Hepatocyte (in vitro differentiated cells): ENCODE results near the gene CCDC182. TPM values are rescaled to one million over a fixed set of nuclear protein-coding genes. Genes with fewer than 3 reads are reported as not detected.

Source experiments
- DNase-seq: peaks from one replicate; pipeline ENCODE4 v3.0.0-alpha.2; 2016; ENCODE audit warnings: low spot score
- H2AFZ ChIP-seq: fragments of 200-600 bp; sonication (generic); 2 replicates; pipeline ENCODE4 v1.6.0; 2016; ENCODE audit warnings: antibody characterized with exemption, mild to moderate bottlenecking
- H3K27ac ChIP-seq: fragments of 200-600 bp; sonication (generic); 2 replicates; pipeline ENCODE4 v1.5.1; 2016; ENCODE audit warnings: mild to moderate bottlenecking
- H3K27me3 ChIP-seq: fragments of 200-600 bp; sonication (generic); 2 replicates; pipeline ENCODE4 v1.6.1; 2016
- H3K36me3 ChIP-seq: fragments of 200-600 bp; sonication (generic); replicated peaks from 2 replicates; pipeline ENCODE4 v1.5.1; 2016; ENCODE audit warnings: low read depth; ENCODE audit not compliant: insufficient read depth
- H3K4me1 ChIP-seq: fragments of 200-600 bp; sonication (generic); 2 replicates; pipeline ENCODE4 v1.5.1; 2016; ENCODE audit warnings: mild to moderate bottlenecking, moderate library complexity; ENCODE audit not compliant: insufficient read depth
- H3K4me2 ChIP-seq: fragments of 200-600 bp; sonication (generic); 2 replicates; pipeline ENCODE4 v1.6.0; 2016
- H3K4me3 ChIP-seq: fragments of 200-600 bp; sonication (generic); 2 replicates; pipeline ENCODE4 v1.5.1; 2016; ENCODE audit warnings: mild to moderate bottlenecking
- H3K79me2 ChIP-seq: fragments of 200-600 bp; sonication (generic); 2 replicates; pipeline ENCODE4 v1.6.0; 2017; ENCODE audit warnings: mild to moderate bottlenecking
- H3K9me2 ChIP-seq: fragments of 200-600 bp; sonication (generic); replicated peaks from 2 replicates; pipeline ENCODE4 v1.6.0; 2017; ENCODE audit warnings: mild to moderate bottlenecking; ENCODE audit not compliant: insufficient read depth
- H3K9me3 ChIP-seq: fragments of 200-600 bp; sonication (generic); 2 replicates; pipeline ENCODE4 v1.5.1; 2016; ENCODE audit warnings: low read depth, mild to moderate bottlenecking
- H4K20me1 ChIP-seq: fragments of 200-600 bp; sonication (generic); 2 replicates; pipeline ENCODE4 v1.6.0; 2016; ENCODE audit warnings: mild to moderate bottlenecking; ENCODE audit not compliant: insufficient read depth, poor library complexity, severe bottlenecking
- EZH2 ChIP-seq: fragments of 200-600 bp; sonication (generic); IDR thresholded peaks from 2 replicates; pipeline ENCODE4 v1.6.1; 2016; ENCODE audit warnings: antibody characterized with exemption, mild to moderate bottlenecking, borderline replicate concordance
- EZH2phosphoT487 ChIP-seq: fragments of 200-600 bp; sonication (generic); IDR thresholded peaks from one replicate; pipeline ENCODE4 v1.6.1; 2018; ENCODE audit warnings: antibody characterized with exemption, mild to moderate bottlenecking, low read depth, moderate library complexity; ENCODE audit not compliant: unreplicated experiment, severe bottlenecking
- whole genome bisulfite sequencing: methylation state at CpG from one replicate; pipeline ENCODE4 v1.1.6; 2016; ENCODE audit warnings: low lambda C conversion rate; ENCODE audit errors: missing lambda C conversion rate; 5-methylcytosine and 5-hydroxymethylcytosine counted together
- polyA plus RNA-seq: library from polyadenylated mRNA; unstranded; fragments of >200 nt; fragmentation: Nextera tagmentation; extraction: Ambion mirVana; gene quantifications from 2 replicates; pipeline ENCODE4 v1.2.1, GENCODE V29; 2016
- small RNA-seq: library from RNA; depleted of rRNA; stranded (forward); fragments of <200 nt; gene quantifications from one replicate; pipeline ENCODE3, GENCODE V24; 2014
- total RNA-seq: library from RNA; depleted of rRNA; stranded (reverse); fragments of >200 nt; gene quantifications from 2 replicates; pipeline ENCODE4 v1.2.3, GENCODE V29; 2014
- TF ChIP-seq, protein P1 (sequence below): fragments of 200-600 bp; sonication (generic); IDR thresholded peaks from 2 replicates; pipeline ENCODE4 v1.5.1; 2016; ENCODE audit warnings: antibody characterized with exemption, mild to moderate bottlenecking; ENCODE audit not compliant: poor library complexity

CCDC182 gene
- total and polyA plus RNA-seq, 2 experiments from 2014 or later: not detected

DNA sequence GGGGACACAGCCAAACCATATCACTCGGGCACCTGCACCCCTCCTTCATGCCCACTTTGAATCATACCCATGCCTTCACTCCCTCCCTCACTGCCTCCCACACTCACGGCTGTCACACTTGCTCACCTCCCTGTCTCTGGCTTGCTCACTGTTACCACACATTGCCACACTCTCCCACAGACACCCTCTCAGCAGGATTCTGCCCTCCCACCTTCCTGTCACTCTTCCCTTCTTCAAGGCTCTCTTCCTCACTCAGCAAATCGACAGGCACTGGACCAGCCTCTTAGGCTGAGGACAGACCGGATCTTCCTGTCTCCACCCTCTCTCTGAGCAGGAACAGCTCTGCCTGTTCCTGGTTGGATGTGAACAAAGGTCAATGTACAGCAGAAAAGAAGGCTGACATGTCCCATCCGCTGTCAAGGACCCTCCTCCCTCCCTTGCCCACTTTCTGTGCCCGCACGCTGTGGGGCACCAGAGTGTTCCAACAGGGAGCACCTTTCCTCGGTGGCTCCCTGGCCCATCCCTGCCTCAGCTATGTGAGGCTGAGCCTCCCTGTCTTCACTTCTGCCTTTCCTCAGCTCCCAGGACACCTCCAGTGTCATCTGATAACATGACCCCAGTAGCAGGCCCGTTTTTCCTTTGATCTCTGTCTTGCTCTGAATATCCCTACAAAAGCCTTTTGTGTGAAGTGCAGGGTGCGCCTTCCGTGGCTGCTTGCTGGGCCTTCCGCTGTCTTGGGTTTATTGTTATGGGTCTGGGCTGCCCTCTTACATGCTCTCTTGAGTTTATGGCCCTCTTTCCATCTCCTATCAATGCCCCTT is 47.0 kb downstream of the CCDC182 start:
- Histone ChIP-seq H3K9me2 (no peaks in the 10 kb centered on the region), H3K27ac (no peak overlapping the region), H2AFZ (no peak overlapping the region), H3K27me3 (no peaks in the 10 kb centered on the region), H3K79me2 (no peaks in the 10 kb centered on the region), H3K9me3 (no peaks in the 10 kb centered on the region), H3K4me2 (no peak overlapping the region), H3K4me3 (no peak overlapping the region), H3K36me3 (no peaks in the 10 kb centered on the region), H3K4me1 (no peaks in the 10 kb centered on the region), H4K20me1 (no peaks in the 10 kb centered on the region)
- TF ChIP-seq, protein P1, sequence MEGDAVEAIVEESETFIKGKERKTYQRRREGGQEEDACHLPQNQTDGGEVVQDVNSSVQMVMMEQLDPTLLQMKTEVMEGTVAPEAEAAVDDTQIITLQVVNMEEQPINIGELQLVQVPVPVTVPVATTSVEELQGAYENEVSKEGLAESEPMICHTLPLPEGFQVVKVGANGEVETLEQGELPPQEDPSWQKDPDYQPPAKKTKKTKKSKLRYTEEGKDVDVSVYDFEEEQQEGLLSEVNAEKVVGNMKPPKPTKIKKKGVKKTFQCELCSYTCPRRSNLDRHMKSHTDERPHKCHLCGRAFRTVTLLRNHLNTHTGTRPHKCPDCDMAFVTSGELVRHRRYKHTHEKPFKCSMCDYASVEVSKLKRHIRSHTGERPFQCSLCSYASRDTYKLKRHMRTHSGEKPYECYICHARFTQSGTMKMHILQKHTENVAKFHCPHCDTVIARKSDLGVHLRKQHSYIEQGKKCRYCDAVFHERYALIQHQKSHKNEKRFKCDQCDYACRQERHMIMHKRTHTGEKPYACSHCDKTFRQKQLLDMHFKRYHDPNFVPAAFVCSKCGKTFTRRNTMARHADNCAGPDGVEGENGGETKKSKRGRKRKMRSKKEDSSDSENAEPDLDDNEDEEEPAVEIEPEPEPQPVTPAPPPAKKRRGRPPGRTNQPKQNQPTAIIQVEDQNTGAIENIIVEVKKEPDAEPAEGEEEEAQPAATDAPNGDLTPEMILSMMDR: no peak
- TF ChIP-seq EZH2phosphoT487 (no peak), EZH2 (no peak)
- DNase-seq: no peak
- WGBS: 65% methylated on average over 12 of the region's 12 CpGs

DNA sequence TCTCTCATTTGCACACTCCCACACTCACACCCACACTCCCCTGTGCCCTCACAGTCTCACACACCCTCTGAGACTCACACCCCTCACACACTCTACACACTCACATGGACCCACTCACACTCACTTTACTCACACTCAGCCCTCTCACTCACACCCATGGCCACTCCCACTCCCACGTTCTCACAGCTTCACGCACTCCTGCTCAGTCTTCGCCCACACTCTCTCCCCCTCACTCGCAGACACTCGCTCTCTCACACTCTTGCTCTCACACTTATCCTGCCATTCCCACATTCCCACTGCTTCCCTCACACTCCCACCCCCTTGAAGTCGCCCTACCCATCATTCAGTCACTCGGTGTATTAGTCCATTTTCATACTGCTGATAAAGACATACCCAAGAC is 47.9 kb downstream of the CCDC182 start:
- no peak for TF ChIP-seq EZH2phosphoT487
- TF ChIP-seq, protein P1: no peak
- WGBS: over 99% methylated on average over 7 of the region's 7 CpGs
- no peaks in the 10 kb centered on the region for H3K36me3 ChIP-seq
- DNase-seq: no peak
- H3K4me2 ChIP-seq: no peak overlapping the region
- H4K20me1 ChIP-seq: no peaks in the 10 kb centered on the region
- H3K9me3 ChIP-seq: no peaks in the 10 kb centered on the region
- H2AFZ ChIP-seq: no peak overlapping the region
- H3K27ac ChIP-seq: no peak overlapping the region
- H3K27me3 ChIP-seq: no peaks in the 10 kb centered on the region
- no peak overlapping the region for H3K4me3 ChIP-seq
- no peaks in the 10 kb centered on the region for H3K79me2 ChIP-seq
- H3K9me2 ChIP-seq: no peaks in the 10 kb centered on the region
- no peaks in the 10 kb centered on the region for H3K4me1 ChIP-seq

DNA sequence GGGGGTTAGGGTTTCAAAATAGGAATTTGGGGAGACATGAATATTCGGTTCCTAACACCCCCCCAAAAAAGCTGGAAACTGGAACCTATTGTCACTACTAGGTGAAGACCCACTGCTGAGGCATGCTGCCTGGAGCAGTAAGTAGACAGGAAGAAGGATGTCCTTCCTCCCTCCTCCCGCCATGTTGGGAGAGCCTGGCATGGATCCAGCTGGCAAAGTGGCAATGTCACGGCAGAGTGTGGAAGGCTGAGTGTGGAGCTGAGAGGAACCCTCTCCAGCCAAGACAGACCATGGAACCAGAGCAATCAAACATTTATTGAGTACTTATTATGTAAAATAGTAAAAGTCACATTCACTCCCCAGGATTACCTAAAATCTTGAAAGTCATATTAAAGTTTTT is 49.0 kb downstream of the CCDC182 start:
- Histone ChIP-seq H3K4me1 (no peaks in the 10 kb centered on the region), H3K27me3 (no peaks in the 10 kb centered on the region), H4K20me1 (no peaks in the 10 kb centered on the region), H3K9me3 (no peaks in the 10 kb centered on the region), H3K36me3 (no peaks in the 10 kb centered on the region), H3K4me3 (no peak overlapping the region), H3K79me2 (no peaks in the 10 kb centered on the region), H3K4me2 (no peak overlapping the region), H2AFZ (no peak overlapping the region), H3K27ac (no peak overlapping the region), H3K9me2 (no peaks in the 10 kb centered on the region)
- 93% methylated on average over 3 of the region's 3 CpGs for WGBS
- TF ChIP-seq EZH2: no peak
- no peak for TF ChIP-seq EZH2phosphoT487
- no peak for DNase-seq

Small RNAs within 50 kb of the gene (small RNA-seq; reads per million reads assigned to genes)
- gene RN7SKP94: not detected

Other genes with a start within 250 kb of the CCDC182 start
- gene MRPS23, start 104.7 kb upstream of the CCDC182 start, total RNA-seq: 21.9 and 35.1 TPM in 2 replicates
- gene MRPS23, start 104.7 kb upstream of the CCDC182 start, polyA plus RNA-seq: 44.2 and 50.4 TPM in 2 replicates
- 9.3 and 11.6 TPM in 2 replicates for gene CUEDC1, start 210.1 kb upstream of the CCDC182 start, total RNA-seq
- gene CUEDC1, start 210.1 kb upstream of the CCDC182 start, polyA plus RNA-seq: 23.3 and 27.4 TPM in 2 replicates
- gene VEZF1, start 243.0 kb upstream of the CCDC182 start, total RNA-seq: 56.0 and 57.3 TPM in 2 replicates
- 19.1 and 20.9 TPM in 2 replicates for gene VEZF1, start 243.0 kb upstream of the CCDC182 start, polyA plus RNA-seq